Ishikawa (cell line): ENCODE results near the gene GPR25.

ENCODE experiments used
- CREB1 ChIP-seq: IDR thresholded peaks from 2 replicates; pipeline ENCODE4 v1.6.1; 2012; ENCODE audit warnings: low read depth
- TCF12 ChIP-seq: IDR thresholded peaks from 2 replicates; pipeline ENCODE4 v1.6.1; 2012; ENCODE audit warnings: low read depth

DNA sequence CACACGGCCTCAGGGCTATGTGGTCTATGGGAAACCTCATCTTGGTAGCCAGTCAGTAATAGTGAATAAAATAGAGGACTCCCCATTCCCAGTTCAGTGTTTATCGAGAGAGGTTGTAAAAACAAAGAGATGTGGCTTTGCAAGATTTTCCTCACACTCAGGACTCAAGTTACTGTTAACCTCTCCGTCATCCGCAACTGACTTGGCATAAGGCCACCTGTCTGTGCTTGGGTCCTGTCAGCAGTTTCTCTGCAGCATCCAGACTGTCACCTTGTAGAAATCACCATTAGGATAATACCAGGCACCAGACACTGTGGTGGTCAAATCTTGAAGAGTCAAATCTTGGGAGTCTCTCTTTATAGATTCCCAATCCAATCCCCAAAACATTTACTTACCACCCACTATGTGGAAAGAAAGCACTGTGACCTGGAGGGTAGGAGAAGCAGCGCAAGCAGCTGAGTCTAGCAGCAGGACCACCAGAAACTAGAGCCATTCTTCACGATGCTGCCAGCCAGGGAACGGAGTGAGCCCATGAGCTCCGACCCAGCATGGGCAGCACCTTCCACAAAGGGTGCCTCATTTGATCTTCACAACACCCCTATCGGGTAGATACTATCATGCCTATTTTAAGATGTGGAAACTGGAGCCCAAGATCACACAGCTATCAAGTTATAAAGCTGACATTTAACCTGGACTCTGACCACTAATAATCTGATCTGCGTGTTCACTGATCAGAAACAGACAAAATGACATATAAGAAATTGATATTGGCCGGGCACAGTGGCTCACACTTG lies 5.6 kb upstream of the GPR25 start:
- TF ChIP-seq TCF12, result no peak
- TF ChIP-seq CREB1, result no peak
